Measurements from ENCODE around the gene TMEM183A.
"Not testable (repeated sequence)": the region's sequence is repeated elsewhere in the genome, so short reads cannot be mapped to it uniquely, and the experiment has no call there.

The TMEM183A gene

DNA sequence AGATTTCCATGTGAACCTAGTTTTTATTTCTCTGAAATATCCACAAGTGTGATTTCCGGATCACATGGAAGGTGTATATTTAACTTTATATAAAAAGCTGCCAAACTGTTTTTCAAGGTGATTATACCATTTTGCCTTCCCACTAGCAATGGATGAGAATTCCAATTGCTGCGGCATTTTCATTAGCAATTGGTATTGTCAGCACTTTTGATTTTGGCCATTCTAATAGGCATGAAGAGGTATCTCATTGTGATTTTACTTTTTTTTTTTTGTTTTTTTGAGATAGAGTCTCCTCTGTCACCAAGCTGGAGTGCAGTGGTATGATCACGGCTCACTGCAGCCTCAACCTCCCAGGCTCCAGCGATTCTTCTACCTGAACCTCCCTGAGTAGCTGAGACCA lies 35.1 kb upstream of the TMEM183A start:
- no peak for DNase-seq (ENCODE audit: low read depth)
- no peak overlapping the region for H3K4me3 ChIP-seq (replicated peaks; ENCODE audit: low read depth, low read length)
- TF ChIP-seq, protein P1, sequence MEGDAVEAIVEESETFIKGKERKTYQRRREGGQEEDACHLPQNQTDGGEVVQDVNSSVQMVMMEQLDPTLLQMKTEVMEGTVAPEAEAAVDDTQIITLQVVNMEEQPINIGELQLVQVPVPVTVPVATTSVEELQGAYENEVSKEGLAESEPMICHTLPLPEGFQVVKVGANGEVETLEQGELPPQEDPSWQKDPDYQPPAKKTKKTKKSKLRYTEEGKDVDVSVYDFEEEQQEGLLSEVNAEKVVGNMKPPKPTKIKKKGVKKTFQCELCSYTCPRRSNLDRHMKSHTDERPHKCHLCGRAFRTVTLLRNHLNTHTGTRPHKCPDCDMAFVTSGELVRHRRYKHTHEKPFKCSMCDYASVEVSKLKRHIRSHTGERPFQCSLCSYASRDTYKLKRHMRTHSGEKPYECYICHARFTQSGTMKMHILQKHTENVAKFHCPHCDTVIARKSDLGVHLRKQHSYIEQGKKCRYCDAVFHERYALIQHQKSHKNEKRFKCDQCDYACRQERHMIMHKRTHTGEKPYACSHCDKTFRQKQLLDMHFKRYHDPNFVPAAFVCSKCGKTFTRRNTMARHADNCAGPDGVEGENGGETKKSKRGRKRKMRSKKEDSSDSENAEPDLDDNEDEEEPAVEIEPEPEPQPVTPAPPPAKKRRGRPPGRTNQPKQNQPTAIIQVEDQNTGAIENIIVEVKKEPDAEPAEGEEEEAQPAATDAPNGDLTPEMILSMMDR (IDR thresholded peaks at IDR 0.05; ENCODE audit: low read length, missing control alignments): no peak

GRCh38 chr1:202974856-202975255 lies 32.3 kb upstream of the TMEM183A start:
- TF ChIP-seq, protein P1 (IDR thresholded peaks at IDR 0.05; ENCODE audit: low read length, missing control alignments): no peak
- no peak overlapping the region for H3K4me3 ChIP-seq (replicated peaks; ENCODE audit: low read depth, low read length)
- no peak for DNase-seq (ENCODE audit: low read depth)

DNA sequence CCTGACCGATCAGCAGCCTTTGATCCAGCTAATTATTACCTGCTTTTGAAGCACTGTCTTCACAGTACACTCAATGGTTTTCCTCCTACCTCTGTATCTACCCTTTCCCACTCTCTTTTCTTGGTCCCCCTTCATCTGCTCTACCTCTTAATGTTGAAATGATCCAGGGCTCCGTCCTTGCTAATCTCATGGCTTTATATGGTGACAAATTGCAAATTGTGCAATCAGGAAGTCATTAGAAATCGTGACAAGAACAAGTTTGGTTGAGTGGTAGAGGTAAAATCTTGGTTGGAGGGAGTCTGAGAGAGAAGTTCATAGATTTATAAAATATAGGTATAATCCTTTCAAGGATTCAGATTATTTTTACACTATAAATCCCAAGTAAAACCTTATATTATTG lies 30.5 kb upstream of the TMEM183A start:
- no peak overlapping the region for H3K4me3 ChIP-seq (replicated peaks; ENCODE audit: low read depth, low read length)
- TF ChIP-seq, protein P1 (IDR thresholded peaks at IDR 0.05; ENCODE audit: low read length, missing control alignments): no peak
- DNase-seq (ENCODE audit: low read depth): no peak

DNA sequence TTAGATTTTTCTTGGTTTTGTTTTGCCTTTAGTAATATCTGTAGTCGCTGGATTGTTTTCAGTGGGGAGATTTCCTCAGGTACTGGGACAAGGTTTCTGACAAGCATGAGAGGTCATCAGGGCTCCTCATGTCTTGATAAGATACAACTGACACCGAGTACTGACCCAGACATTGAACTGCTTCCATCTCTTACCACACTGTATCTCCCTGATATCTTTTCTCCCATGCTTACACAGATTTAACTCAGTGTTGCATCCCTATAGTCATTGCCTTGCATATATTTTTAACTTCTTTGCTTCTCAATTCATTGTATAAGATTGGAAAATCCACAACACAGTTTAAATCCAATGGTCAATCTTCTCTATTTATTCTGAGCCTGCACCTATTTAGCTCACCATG lies 27.7 kb upstream of the TMEM183A start:
- H3K4me3 ChIP-seq (replicated peaks; ENCODE audit: low read depth, low read length): no peak overlapping the region
- TF ChIP-seq, protein P1 (IDR thresholded peaks at IDR 0.05; ENCODE audit: low read length, missing control alignments): no peak
- DNase-seq (ENCODE audit: low read depth): no peak

DNA sequence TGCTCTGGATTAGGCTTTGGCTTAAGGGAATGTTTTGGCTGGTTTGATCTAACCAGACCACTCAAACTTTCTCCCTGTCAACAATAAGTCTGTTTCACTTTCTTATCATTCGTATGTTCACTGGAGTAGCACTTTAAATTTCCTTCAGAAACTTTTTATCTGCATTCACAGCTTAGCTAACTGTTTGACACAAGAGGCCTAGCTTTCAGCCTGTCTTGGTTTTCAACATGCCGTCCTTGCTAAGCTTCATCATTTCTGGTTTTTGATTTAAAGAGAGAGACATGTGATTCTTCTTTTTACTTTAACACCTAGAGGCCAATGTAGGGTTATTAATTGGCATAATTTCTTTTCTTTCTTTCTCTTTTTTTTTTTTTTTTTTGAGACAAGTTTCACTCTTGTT lies 25.2 kb upstream of the TMEM183A start:
- DNase-seq (ENCODE audit: low read depth): no peak
- TF ChIP-seq, protein P1 (IDR thresholded peaks at IDR 0.05; ENCODE audit: low read length, missing control alignments): no peak
- no peak overlapping the region for H3K4me3 ChIP-seq (replicated peaks; ENCODE audit: low read depth, low read length)

- DNase-seq (ENCODE audit: low read depth): no peak
- TF ChIP-seq, protein P1 (IDR thresholded peaks at IDR 0.05; ENCODE audit: low read length, missing control alignments): no peak
- H3K4me3 ChIP-seq (replicated peaks; ENCODE audit: low read depth, low read length): no peak overlapping the region
Observed at GRCh38 chr1:202982715-202983430, 24.3 kb upstream of the TMEM183A start.

DNA sequence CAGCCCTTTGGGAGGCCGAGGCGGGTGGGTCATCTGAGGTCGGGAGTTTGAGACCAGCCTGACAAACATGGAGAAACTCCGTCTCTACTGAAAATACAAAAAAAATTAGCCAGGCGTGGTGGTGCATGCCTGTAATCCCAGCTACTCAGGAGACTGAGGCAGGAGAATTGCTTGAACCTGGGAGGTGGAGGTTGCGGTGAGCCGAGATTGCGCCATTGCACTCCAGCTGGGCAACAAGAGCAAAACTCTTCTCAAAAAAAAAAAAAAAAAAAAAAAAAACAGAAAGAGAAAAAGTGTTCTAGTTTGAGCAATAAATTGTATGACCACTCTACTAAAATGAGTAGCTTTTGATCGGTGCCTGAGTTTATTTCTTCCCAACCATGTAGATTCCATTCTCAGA lies 21.1 kb upstream of the TMEM183A start:
- not testable (repeated sequence) for DNase-seq (ENCODE audit: low read depth)

More for the DNA sequence above, 21.1 kb upstream of the TMEM183A start:
- H3K4me3 ChIP-seq (replicated peaks; ENCODE audit: low read depth, low read length): not testable (repeated sequence)
